ENCODE data around the gene ANO6.
"Not testable (repeated sequence)": the region's sequence is repeated elsewhere in the genome, so short reads cannot be mapped to it uniquely, and the experiment has no call there.

ANO6 gene

GRCh38 chr12:45354399-45354798 lies 138.5 kb downstream of the ANO6 start:
- DNase-seq: no peak

GRCh38 chr12:45355730-45356129 lies 139.8 kb downstream of the ANO6 start:
- no peak for DNase-seq

- no peak for DNase-seq
These were observed 141.1 kb downstream of the ANO6 start for GRCh38 chr12:45356822-45357538.

- no peak for DNase-seq
These were observed 141.9 kb downstream of the ANO6 start for GRCh38 chr12:45357539-45358417.

GRCh38 chr12:45362291-45362690 lies 146.4 kb downstream of the ANO6 start:
- DNase-seq: no peak

GRCh38 chr12:45363903-45364302 lies 148.0 kb downstream of the ANO6 start:
- DNase-seq: no peak

- no peak for DNase-seq
These were observed 153.1 kb downstream of the ANO6 start for GRCh38 chr12:45368841-45369489.

- no peak for DNase-seq
These were observed 161.9 kb downstream of the ANO6 start for GRCh38 chr12:45377815-45378214.

GRCh38 chr12:45379261-45379660 lies 163.4 kb downstream of the ANO6 start:
- DNase-seq: no peak

- no peak for DNase-seq
These were observed 165.5 kb downstream of the ANO6 start for GRCh38 chr12:45381351-45381750.

GRCh38 chr12:45388545-45388944 lies 172.7 kb downstream of the ANO6 start:
- DNase-seq: peak in 1 of 6 experiments; percentile 4

GRCh38 chr12:45389426-45389825 lies 173.5 kb downstream of the ANO6 start:
- no peak for DNase-seq

GRCh38 chr12:45397499-45397898 lies 181.6 kb downstream of the ANO6 start:
- DNase-seq: not testable (repeated sequence)

- no peak for DNase-seq
These were observed 182.7 kb downstream of the ANO6 start for GRCh38 chr12:45398552-45398951.

- DNase-seq: no peak
These were observed 185.1 kb downstream of the ANO6 start for GRCh38 chr12:45400991-45401390.

- no peak for DNase-seq
These were observed 186.4 kb downstream of the ANO6 start for GRCh38 chr12:45402288-45402687.

- DNase-seq: no peak
These were observed 191.3 kb downstream of the ANO6 start for GRCh38 chr12:45406988-45407850.

GRCh38 chr12:45407981-45408728 lies 192.3 kb downstream of the ANO6 start:
- DNase-seq: no peak

- DNase-seq: no peak
These were observed 192.8 kb downstream of the ANO6 start for GRCh38 chr12:45408729-45409114.

- no peak for DNase-seq
These were observed 194.1 kb downstream of the ANO6 start for GRCh38 chr12:45409966-45410365.

- DNase-seq: no peak
These were observed 195.7 kb downstream of the ANO6 start for GRCh38 chr12:45411626-45412025.

- no peak for DNase-seq
These were observed 199.5 kb downstream of the ANO6 start for GRCh38 chr12:45415393-45415817.

All from stimulated activated naive CD4-positive, alpha-beta T cell (primary cell).